Kidney (tissue), 14 donors: Measurements from ENCODE around the gene REST. TPM values are rescaled to one million over a fixed set of nuclear protein-coding genes. Genes with fewer than 3 reads are reported as not detected.

Source experiments
- DNase-seq, 5 donors: peaks; one replicate each; pipeline ENCODE4 v3.0.0-alpha.2; 2013 to 2020
- FAIRE-seq: peaks from 2 replicates; lab custom pipeline; 2012; peaks lifted over from hg19 to GRCh38; lab: Jason Lieb, UNC
- H3K27ac ChIP-seq, 2 donors: one replicate each; pipeline ENCODE4 v1.7.0; 2013; ENCODE audit warnings: low read depth in 2 of 2, low read length in 2 of 2, inconsistent platforms in 1 of 2
- H3K27me3 ChIP-seq: one replicate; pipeline ENCODE4 v1.7.1; 2013; ENCODE audit warnings: low read length, inconsistent platforms; ENCODE audit not compliant: control insufficient read depth, insufficient read depth
- H3K36me3 ChIP-seq, 3 donors: one replicate each; pipeline versions ENCODE4 v1.7.0 to v1.7.1; 2013; ENCODE audit warnings: low read length in 3 of 3, control low read depth in 1 of 3, inconsistent platforms in 1 of 3; ENCODE audit not compliant: insufficient read depth in 3 of 3, control insufficient read depth in 2 of 3
- H3K4me1 ChIP-seq, 3 donors: one replicate each; pipeline versions ENCODE4 v1.7.0 to v1.7.1; 2013; ENCODE audit warnings: low read length in 3 of 3, inconsistent platforms in 1 of 3, low read depth in 1 of 3; ENCODE audit not compliant: control insufficient read depth in 2 of 3, insufficient read depth in 2 of 3
- H3K4me3 ChIP-seq, 3 donors: one replicate each; pipeline versions ENCODE4 v1.7.0 to v1.8.1; 2013; ENCODE audit warnings: low read length in 3 of 3, control low read depth in 1 of 3, inconsistent platforms in 1 of 3
- H3K9ac ChIP-seq, 3 donors: one replicate each; pipeline versions ENCODE4 v1.7.0 to v1.7.1; 2013; ENCODE audit warnings: low read length in 3 of 3, control low read depth in 1 of 3, inconsistent platforms in 1 of 3
- H3K9me3 ChIP-seq, 3 donors: one replicate each; pipeline versions ENCODE4 v1.7.0 to v1.7.1; 2013; ENCODE audit warnings: low read length in 3 of 3, control low read depth in 1 of 3, inconsistent platforms in 1 of 3; ENCODE audit not compliant: control insufficient read depth in 2 of 3, insufficient read depth in 1 of 3
- intact Hi-C: fragments of 100-400 bp; cut with DNase I; formaldehyde crosslinking; loops from one replicate; pipeline ENCODE4 v1.11.1; 2022
- polyA plus RNA-seq: library from polyadenylated mRNA; stranded (reverse); fragments of 350-450 nt; fragmentation: Illumina TruSeq; extraction: RNeasy Lipid Tissue Mini Kit (QIAGEN cat#74804); gene quantifications from one replicate; pipeline ENCODE4 v1.2.3, GENCODE V29; 2014; ENCODE audit warnings: low read depth, low replicate concordance; ENCODE audit not compliant: insufficient read depth
- total RNA-seq: library from RNA; stranded (reverse); fragmentation: NEBNext Ultra II Directional; extraction: Animal tissue kit (Norgen Biotek cat#: 25700); gene quantifications from one replicate; pipeline ENCODE4 v1.2.1, GENCODE V29; 2021
- TF ChIP-seq, protein P1 (sequence below): IDR thresholded peaks from 3 replicates; pipeline ENCODE4 v1.5.1; 2012; ENCODE audit warnings: mild to moderate bottlenecking, moderate library complexity, borderline replicate concordance; ENCODE audit not compliant: insufficient read depth; ENCODE audit errors: extremely low read depth
- donor health status: control.
- donor health status: control.
- donor health status: control.
- donor health status: control.
- donor health status: control.
- donor health status: DM: yes; HTN: yes; CAD: no.
- donor health status: Normal renal cell carcinoma (clear cell type).

Gene REST
- total and polyA plus RNA-seq, 2 donors from 2014 or later, result 5.9 to 54.7 TPM

DNA sequence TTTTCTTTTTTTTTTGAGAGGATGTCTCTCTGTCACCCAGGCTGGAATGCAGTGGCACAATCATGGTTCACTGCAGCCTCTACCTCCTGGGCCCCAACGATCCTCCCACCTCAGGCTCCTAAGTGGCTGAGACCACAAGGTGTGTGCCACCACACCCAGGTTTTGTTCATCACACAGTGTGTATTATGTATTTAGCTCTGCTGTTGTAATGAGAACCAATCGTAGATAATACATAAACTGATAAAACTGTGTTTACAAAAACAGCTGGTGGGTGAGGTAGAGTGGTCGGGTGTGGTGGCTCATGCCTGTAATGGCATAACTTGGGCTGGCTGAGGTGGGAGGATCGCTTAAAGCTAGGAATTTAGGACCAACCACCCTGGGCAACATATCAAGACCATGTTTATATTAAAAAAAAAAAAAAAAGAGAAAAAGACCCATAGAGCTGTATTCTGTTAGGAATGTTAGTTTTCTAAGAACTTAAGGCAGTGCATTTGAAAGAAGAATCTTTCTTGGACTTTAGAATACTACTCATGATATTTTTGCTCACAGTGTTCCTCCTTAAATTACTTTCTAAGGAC, 105.9 kb downstream of the REST start:
- Histone ChIP-seq H3K4me1 (no peaks in the 10 kb centered on the region), H3K9me3 (no peaks in the 10 kb centered on the region), H3K9ac (no peak overlapping the region), H3K27me3 (no peaks in the 10 kb centered on the region), H3K4me3 (no peak overlapping the region), H3K27ac (no peak overlapping the region), H3K36me3 (peaks cover 10 to 40% (median 23%) of the 10 kb centered on the region in 3 donors)
- FAIRE-seq, result no peak
- intact Hi-C loops, result no loop called here
- TF ChIP-seq, protein P1, sequence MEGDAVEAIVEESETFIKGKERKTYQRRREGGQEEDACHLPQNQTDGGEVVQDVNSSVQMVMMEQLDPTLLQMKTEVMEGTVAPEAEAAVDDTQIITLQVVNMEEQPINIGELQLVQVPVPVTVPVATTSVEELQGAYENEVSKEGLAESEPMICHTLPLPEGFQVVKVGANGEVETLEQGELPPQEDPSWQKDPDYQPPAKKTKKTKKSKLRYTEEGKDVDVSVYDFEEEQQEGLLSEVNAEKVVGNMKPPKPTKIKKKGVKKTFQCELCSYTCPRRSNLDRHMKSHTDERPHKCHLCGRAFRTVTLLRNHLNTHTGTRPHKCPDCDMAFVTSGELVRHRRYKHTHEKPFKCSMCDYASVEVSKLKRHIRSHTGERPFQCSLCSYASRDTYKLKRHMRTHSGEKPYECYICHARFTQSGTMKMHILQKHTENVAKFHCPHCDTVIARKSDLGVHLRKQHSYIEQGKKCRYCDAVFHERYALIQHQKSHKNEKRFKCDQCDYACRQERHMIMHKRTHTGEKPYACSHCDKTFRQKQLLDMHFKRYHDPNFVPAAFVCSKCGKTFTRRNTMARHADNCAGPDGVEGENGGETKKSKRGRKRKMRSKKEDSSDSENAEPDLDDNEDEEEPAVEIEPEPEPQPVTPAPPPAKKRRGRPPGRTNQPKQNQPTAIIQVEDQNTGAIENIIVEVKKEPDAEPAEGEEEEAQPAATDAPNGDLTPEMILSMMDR, result no peak
- DNase-seq, result no peak

Other genes with a start within 250 kb of the REST start
- 17.6 TPM for gene HOPX, start 226.6 kb upstream of the REST start, total RNA-seq
- gene HOPX, start 226.6 kb upstream of the REST start, polyA plus RNA-seq, result 8.9 TPM
- 1.0 TPM for gene SPINK2, start 86.2 kb upstream of the REST start, total RNA-seq
- not detected for gene SPINK2, start 86.2 kb upstream of the REST start, polyA plus RNA-seq
- gene NOA1, start 69.7 kb downstream of the REST start, total RNA-seq, result 14.2 TPM
- gene NOA1, start 69.7 kb downstream of the REST start, polyA plus RNA-seq, result 8.7 TPM
- gene POLR2B, start 71.0 kb downstream of the REST start, total RNA-seq, result 78.2 TPM
- 30.6 TPM for gene POLR2B, start 71.0 kb downstream of the REST start, polyA plus RNA-seq
- 1,703 TPM for gene IGFBP7, start 202.5 kb downstream of the REST start, total RNA-seq
- 2,157 TPM for gene IGFBP7, start 202.5 kb downstream of the REST start, polyA plus RNA-seq